Measurements from ENCODE around the gene ADGRG3. TPM values are rescaled to one million over a fixed set of nuclear protein-coding genes. Genes with fewer than 3 reads are reported as not detected.

Gene ADGRG3
- total and polyA plus RNA-seq, 2 of the 13 experiments (the other 11 are each of a cell fraction or from before 2014, with no cell fraction given): 2.7 to 11.8 TPM

- TF ChIP-seq ZXDC (CRISPR knock-in tag; IDR thresholded peaks at IDR 0.05) (no peak), ZBTB8A (CRISPR knock-in tag; IDR thresholded peaks at IDR 0.05; ENCODE audit: borderline replicate concordance, low read depth) (no peak), FOXK2 (IDR thresholded peaks at IDR 0.05) (no peak), HNRNPLL (IDR thresholded peaks at IDR 0.05; ENCODE audit: low read depth, low read length, poor library complexity, severe bottlenecking) (peak; percentile 58), ZNF703 (CRISPR knock-in tag; IDR thresholded peaks at IDR 0.05; ENCODE audit: borderline replicate concordance) (no peak), RNF219 (CRISPR knock-in tag; IDR thresholded peaks at IDR 0.05) (no peak), MED8 (CRISPR knock-in tag; IDR thresholded peaks at IDR 0.05; ENCODE audit: insufficient replicate concordance) (no peak), KMT2A (CRISPR knock-in tag; IDR thresholded peaks at IDR 0.05) (no peak)
Observed at GRCh38 chr16:57701759-57702371, 33.8 kb downstream of the ADGRG3 start (continued).

All from HepG2 (cell line).